OCI-LY7 (cell line): ENCODE data around the gene CYP2F1. TPM values are rescaled to one million over a fixed set of nuclear protein-coding genes. Genes with fewer than 3 reads are reported as not detected.

Experiments used
- BruUV-seq: library from RNA; stranded (reverse); fragments of 400-500 nt; replicated peaks from 2 replicates; lab custom pipeline; 2021; lab: Mats Ljungman, UMichigan
- CTCF ChIA-PET: fragments of 300-600 bp; sonication (Branson Sonifier 250); formaldehyde crosslinking; loops from one replicate; lab custom pipeline; 2022; ENCODE audit warnings: antibody characterized with exemption; ENCODE audit not compliant: unreplicated experiment; lab: Charles Lee
- POLR2A ChIA-PET: fragments of 300-600 bp; sonication (Branson Sonifier 250); formaldehyde crosslinking; loops from one replicate; lab custom pipeline; 2022; ENCODE audit warnings: antibody characterized with exemption; lab: Charles Lee
- DNase-seq: peaks from one replicate; pipeline ENCODE4 v3.0.0-alpha.2; 2015; ENCODE audit warnings: low spot score
- H2AFZ ChIP-seq: fragments of 200-600 bp; sonication (generic), shearing (Covaris generic); 2 replicates; pipeline ENCODE4 v1.6.1; 2014; ENCODE audit warnings: mild to moderate bottlenecking, antibody characterized with exemption, low read length, moderate library complexity
- H3K27ac ChIP-seq: fragments of 200-600 bp; sonication (generic); 2 replicates; pipeline ENCODE4 v1.5.1; 2014; ENCODE audit warnings: mixed run types, low read depth, mild to moderate bottlenecking, moderate library complexity, low read length, inconsistent platforms; ENCODE audit not compliant: poor library complexity, severe bottlenecking
- H3K36me3 ChIP-seq: fragments of 200-600 bp; sonication (generic); 2 replicates; pipeline ENCODE4 v1.6.1; 2014; ENCODE audit warnings: mild to moderate bottlenecking, antibody characterized with exemption, low read length, moderate library complexity, mixed read lengths; ENCODE audit not compliant: insufficient read depth
- H3K4me1 ChIP-seq: fragments of 200-600 bp; sonication (generic); 2 replicates; pipeline ENCODE4 v1.5.1; 2014; ENCODE audit warnings: mild to moderate bottlenecking, low read length; ENCODE audit not compliant: insufficient read depth, poor library complexity, severe bottlenecking
- H3K4me2 ChIP-seq: fragments of 200-600 bp; sonication (generic); 2 replicates; pipeline ENCODE4 v1.6.1; 2014; ENCODE audit warnings: mild to moderate bottlenecking, low read length
- H3K4me3 ChIP-seq: fragments of 200-600 bp; sonication (generic); 2 replicates; pipeline ENCODE4 v1.5.1; 2014; ENCODE audit warnings: mild to moderate bottlenecking, low read depth, low read length; ENCODE audit not compliant: poor library complexity, severe bottlenecking
- H3K79me2 ChIP-seq: fragments of 200-600 bp; sonication (generic); 2 replicates; pipeline ENCODE4 v1.6.1; 2016; ENCODE audit warnings: low read depth, mild to moderate bottlenecking, low read length, moderate library complexity, mixed read lengths; ENCODE audit not compliant: insufficient read depth
- H3K9me2 ChIP-seq: fragments of 200-600 bp; sonication (generic); 2 replicates; pipeline ENCODE4 v1.6.1; 2016; ENCODE audit warnings: mild to moderate bottlenecking, low read length, mixed read lengths; ENCODE audit not compliant: insufficient read depth
- H3K9me3 ChIP-seq: fragments of 200-600 bp; sonication (generic); 2 replicates; pipeline ENCODE4 v1.6.1; 2014; ENCODE audit warnings: mild to moderate bottlenecking, mixed run types, low read length, mixed read lengths
- H4K20me1 ChIP-seq: fragments of 200-600 bp; sonication (generic); 2 replicates; pipeline ENCODE4 v1.6.1; 2014; ENCODE audit warnings: mild to moderate bottlenecking, antibody characterized with exemption, low read length, moderate library complexity, mixed read lengths; ENCODE audit not compliant: insufficient read depth
- EZH2phosphoT487 ChIP-seq: fragments of 200-600 bp; sonication (generic); IDR thresholded peaks from 2 replicates; pipeline ENCODE4 v1.6.1; 2018; ENCODE audit warnings: low read depth, borderline replicate concordance, mild to moderate bottlenecking, mixed run types, antibody characterized with exemption, low read length, moderate library complexity, mixed read lengths
- intact Hi-C: fragments of 100-400 bp; cut with micrococcal nuclease; formaldehyde crosslinking; loops from one replicate; pipeline ENCODE4 v1.10.0; 2022; ENCODE audit not compliant: unreplicated experiment
- total RNA-seq, 2 experiments: library from RNA; depleted of rRNA in 1 of 2; stranded (reverse); fragments of >200 nt in 1 of 2; shearing (Covaris generic) in 1 of 2; gene quantifications; 2 replicates each; pipeline ENCODE4 v1.2.3, GENCODE V29; 2014 to 2022
- TF ChIP-seq, protein P1 (sequence below): fragments of 200-600 bp; sonication (generic); conservative IDR thresholded peaks from 2 replicates; pipeline ENCODE4 v1.5.1; 2014; ENCODE audit warnings: mild to moderate bottlenecking, antibody characterized with exemption, low read length, moderate library complexity, mixed read lengths

Gene CYP2F1
- total RNA-seq, 2 experiments from 2014 or later = not detected

DNA sequence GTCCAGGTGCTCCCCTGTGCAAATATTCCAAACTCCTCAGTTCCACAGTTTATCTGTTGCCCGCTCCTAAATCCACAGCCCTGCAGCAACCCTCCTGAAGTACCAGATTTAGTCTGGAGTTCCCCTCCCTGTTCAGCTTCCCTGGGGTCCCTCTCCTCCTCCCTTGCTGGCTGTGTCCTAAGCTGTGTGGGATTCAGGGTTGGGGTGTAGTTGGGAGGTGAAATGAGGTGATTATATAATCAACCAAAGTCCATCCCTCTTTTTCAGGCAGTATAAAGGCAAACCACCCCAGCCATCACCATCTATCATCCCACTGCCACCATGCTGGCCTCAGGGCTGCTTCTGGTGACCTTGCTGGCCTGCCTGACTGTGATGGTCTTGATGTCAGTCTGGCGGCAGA, 26.1 kb upstream of the CYP2F1 start, which contains the start of gene CYP2A13:
TSS of gene CYP2A13 (plus strand) at position 301 of the 400 bp plus-strand sequence. CDS start at position 322, 21 bp downstream.
- POLR2A ChIA-PET = no interaction called here
- no TSS peak for BruUV-seq
- CTCF ChIA-PET = no interaction called here

DNA sequence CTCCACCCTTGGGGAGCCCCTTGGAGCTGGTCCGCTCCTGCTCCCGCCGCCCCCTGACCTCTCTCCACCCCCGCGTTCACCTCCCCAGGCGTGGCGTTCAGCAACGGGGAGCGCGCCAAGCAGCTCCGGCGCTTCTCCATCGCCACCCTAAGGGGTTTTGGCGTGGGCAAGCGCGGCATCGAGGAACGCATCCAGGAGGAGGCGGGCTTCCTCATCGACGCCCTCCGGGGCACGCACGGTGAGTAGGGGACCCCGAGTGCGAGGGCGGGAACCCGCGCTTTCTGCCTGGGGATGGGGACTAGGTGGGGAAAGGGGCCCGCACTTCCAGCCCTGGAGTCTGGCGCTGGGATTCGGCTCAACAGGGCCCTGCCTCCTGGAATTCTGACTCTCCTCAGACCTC, 24.3 kb upstream of the CYP2F1 start:
- no peak for DNase-seq
- Histone ChIP-seq H3K36me3 (no peaks in the 10 kb centered on the region), H3K9me3 (no peaks in the 10 kb centered on the region), H3K4me3 (no peak overlapping the region), H4K20me1 (no peaks in the 10 kb centered on the region), H2AFZ (no peak overlapping the region), H3K4me2 (no peak overlapping the region), H3K9me2 (no peaks in the 10 kb centered on the region), H3K79me2 (no peaks in the 10 kb centered on the region), H3K27ac (no peak overlapping the region), H3K4me1 (no peaks in the 10 kb centered on the region)
- ChIA-PET CTCF (no interaction called here), POLR2A (no interaction called here)
- no TSS peak for BruUV-seq
- intact Hi-C loops = no loop called here
- TF ChIP-seq, protein P1, sequence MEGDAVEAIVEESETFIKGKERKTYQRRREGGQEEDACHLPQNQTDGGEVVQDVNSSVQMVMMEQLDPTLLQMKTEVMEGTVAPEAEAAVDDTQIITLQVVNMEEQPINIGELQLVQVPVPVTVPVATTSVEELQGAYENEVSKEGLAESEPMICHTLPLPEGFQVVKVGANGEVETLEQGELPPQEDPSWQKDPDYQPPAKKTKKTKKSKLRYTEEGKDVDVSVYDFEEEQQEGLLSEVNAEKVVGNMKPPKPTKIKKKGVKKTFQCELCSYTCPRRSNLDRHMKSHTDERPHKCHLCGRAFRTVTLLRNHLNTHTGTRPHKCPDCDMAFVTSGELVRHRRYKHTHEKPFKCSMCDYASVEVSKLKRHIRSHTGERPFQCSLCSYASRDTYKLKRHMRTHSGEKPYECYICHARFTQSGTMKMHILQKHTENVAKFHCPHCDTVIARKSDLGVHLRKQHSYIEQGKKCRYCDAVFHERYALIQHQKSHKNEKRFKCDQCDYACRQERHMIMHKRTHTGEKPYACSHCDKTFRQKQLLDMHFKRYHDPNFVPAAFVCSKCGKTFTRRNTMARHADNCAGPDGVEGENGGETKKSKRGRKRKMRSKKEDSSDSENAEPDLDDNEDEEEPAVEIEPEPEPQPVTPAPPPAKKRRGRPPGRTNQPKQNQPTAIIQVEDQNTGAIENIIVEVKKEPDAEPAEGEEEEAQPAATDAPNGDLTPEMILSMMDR = no peak
- no peak for TF ChIP-seq EZH2phosphoT487

More for the DNA sequence above, 26.1 kb upstream of the CYP2F1 start, which contains the start of gene CYP2A13:
- no peak within 1 kb of the TSS for H3K27ac ChIP-seq
- no peaks in the 10 kb centered on the region for H3K4me1 ChIP-seq
- no peaks in the 10 kb centered on the region for H3K9me3 ChIP-seq
- no peak for DNase-seq
- H3K4me2 ChIP-seq = no peak within 1 kb of the TSS
- intact Hi-C loops = no loop called here
- H3K79me2 ChIP-seq = no peaks in the 10 kb centered on the region
- H4K20me1 ChIP-seq = no peaks in the 10 kb centered on the region
- H2AFZ ChIP-seq = no peak within 1 kb of the TSS
- no peaks in the 10 kb centered on the region for H3K9me2 ChIP-seq
- no peaks in the 10 kb centered on the region for H3K36me3 ChIP-seq
- TF ChIP-seq EZH2phosphoT487 = no peak
- TF ChIP-seq, protein P1 = no peak
- H3K4me3 ChIP-seq = no peak within 1 kb of the TSS

DNA sequence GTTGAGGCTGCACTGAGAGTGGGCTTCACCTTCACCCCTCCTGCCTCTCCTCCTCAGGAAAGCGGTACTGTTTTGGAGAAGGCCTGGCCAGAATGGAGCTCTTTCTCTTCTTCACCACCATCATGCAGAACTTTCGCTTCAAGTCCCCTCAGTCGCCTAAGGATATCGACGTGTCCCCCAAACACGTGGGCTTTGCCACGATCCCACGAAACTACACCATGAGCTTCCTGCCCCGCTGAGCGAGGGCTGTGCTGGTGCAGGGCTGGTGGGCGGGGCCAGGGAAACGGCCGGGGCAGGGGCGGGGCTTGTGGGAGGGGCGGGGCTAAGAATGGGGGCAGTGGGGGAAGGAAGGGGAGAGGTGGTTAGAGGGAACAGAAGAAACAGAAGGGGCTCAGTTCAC, 18.5 kb upstream of the CYP2F1 start:
- H3K36me3 ChIP-seq = no peaks in the 10 kb centered on the region
- BruUV-seq = no TSS peak
- DNase-seq = no peak
- no peak for TF ChIP-seq EZH2phosphoT487
- TF ChIP-seq, protein P1 = no peak
- ChIA-PET CTCF (no interaction called here), POLR2A (no interaction called here)
- H3K27ac ChIP-seq = no peak overlapping the region
- H3K4me1 ChIP-seq = no peaks in the 10 kb centered on the region
- H3K79me2 ChIP-seq = no peaks in the 10 kb centered on the region
- H3K9me2 ChIP-seq = no peaks in the 10 kb centered on the region
- H2AFZ ChIP-seq = no peak overlapping the region
- H3K4me3 ChIP-seq = no peak overlapping the region
- intact Hi-C loops = no loop called here
- no peaks in the 10 kb centered on the region for H4K20me1 ChIP-seq
- no peak overlapping the region for H3K4me2 ChIP-seq
- no peaks in the 10 kb centered on the region for H3K9me3 ChIP-seq
